VCaP (cell line): ENCODE measurements around the gene CPA2.
"Not testable (repeated sequence)": the region's sequence is repeated elsewhere in the genome, so short reads cannot be mapped to it uniquely, and the experiment has no call there.

Experiments used
- H3K27ac ChIP-seq: fragments of 450-650 bp; 2 replicates; pipeline ENCODE4 v1.5.1; 2017
- CTCF ChIP-seq: fragments of 450-650 bp; conservative IDR thresholded peaks from 2 replicates; pipeline ENCODE4 v1.5.1; 2017; ENCODE audit warnings: mild to moderate bottlenecking, moderate library complexity

Gene CPA2

DNA sequence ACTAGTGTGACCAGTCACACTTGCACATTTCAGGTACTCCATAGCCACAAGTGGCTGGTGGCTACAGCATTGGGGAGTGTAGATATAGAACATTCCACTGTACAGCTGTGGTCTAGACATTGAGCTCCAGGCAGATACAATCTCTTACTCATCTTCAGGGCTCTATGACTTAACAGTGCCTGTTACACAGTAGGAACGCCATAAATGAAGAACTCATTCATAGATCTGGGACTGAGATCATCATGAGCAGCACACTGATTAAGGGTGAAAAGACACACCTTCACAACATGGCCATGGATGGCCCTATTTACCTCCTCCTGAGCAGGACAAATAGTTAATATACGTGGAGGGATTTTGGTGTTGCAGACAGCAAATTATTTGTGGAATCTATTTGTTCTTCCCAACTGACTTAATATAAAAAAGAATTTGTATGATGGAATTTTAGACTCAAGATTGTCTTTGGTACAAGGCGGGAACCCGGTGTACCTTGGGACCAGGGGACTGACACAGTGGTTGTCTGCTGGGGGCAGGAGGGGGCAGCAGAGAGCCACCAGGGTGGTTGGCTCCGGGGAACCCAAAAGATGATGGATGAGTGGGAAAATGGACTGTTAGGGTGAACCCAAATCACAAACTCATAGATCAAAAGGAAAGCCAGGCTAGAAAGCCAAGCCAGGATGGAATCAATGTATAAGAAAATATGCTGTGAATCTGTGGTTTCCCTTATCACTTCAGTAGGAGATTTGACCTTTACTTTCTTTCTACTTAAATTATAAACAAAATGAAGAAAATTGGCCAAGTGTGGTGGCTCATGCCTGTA is 24.3 kb upstream of the CPA2 start:
- H3K27ac ChIP-seq: no peak overlapping the region
- TF ChIP-seq CTCF: peak; percentile 91

- H3K27ac ChIP-seq: not testable (repeated sequence)
Observed at GRCh38 chr7:130243486-130243885, 23.2 kb upstream of the CPA2 start.

DNA sequence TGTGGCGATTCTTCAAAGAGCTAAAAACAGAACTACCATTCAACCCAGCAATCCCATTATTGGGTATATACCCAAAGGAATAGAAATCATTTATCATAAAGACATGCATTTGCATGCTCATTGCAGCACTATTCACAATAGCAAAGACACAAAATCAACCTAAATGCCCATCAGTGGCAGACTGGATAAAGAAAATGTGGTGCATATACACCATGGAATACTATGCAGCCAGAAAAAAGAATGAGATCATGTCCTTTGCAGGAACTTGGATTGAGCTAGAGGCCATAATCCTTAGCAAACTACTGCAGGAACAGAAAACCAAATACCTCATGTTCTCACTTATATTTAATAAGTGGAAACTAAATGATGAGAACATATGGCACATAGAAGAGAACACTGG is 20.2 kb upstream of the CPA2 start:
- not testable (repeated sequence) for H3K27ac ChIP-seq

DNA sequence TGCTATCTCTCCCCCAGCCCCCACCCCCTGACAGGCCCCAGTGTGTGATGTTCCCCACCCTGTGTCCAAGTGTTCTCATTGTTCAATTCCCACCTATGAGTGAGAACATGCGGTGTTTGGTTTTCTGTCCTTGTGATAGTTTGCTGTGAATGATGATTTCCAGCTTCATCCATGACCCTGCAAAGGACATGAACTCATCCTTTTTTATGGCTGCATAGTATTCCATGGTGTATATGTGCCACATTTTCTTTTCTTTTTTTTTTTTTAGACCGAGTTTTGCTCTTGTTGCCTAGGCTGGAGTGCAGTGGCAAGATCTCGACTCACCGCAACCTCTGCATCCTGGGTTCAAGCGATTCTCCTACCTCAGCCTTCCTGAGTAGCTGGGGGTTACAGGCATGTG is 17.8 kb upstream of the CPA2 start:
- H3K27ac ChIP-seq: not testable (repeated sequence)

DNA sequence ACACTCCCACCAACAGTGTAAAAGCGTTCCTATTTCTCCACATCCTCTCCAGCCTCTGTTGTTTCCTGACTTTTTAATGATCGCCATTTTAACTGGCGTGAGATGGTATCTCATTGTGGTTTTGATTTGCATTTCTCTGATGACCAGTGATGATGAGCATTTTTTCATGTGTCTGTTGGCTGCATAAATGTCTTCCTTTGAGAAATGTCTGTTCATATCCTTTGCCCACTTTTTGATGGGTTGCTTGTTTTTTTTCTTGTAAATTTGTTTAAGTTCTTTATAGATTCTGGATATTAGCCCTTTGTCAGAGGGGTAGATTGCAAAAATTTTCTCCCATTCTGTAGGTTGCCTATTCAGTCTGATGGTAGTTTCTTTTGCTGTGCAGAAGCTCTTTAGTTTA is 17.0 kb upstream of the CPA2 start:
- H3K27ac ChIP-seq: not testable (repeated sequence)

DNA sequence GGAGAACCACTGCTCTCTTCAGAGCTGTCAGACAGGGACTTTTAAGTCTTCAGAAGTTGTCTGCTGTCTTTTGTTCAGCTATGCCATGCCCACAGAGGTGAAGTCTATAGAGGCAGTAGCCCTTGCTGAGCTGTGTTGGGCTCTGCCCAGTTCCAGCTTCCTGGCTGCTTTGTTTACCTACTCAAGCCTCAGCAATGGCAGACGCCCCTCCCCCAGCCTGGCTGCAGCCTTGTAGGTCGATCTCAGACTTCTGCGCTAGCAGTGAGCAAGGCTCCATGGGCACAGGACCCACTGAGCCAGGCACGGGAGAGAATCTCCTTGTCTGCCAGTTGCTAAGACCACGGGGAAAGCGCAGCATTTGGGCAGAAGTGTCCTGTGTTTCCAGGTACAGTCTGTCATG is 12.1 kb upstream of the CPA2 start:
- TF ChIP-seq CTCF: no peak

DNA sequence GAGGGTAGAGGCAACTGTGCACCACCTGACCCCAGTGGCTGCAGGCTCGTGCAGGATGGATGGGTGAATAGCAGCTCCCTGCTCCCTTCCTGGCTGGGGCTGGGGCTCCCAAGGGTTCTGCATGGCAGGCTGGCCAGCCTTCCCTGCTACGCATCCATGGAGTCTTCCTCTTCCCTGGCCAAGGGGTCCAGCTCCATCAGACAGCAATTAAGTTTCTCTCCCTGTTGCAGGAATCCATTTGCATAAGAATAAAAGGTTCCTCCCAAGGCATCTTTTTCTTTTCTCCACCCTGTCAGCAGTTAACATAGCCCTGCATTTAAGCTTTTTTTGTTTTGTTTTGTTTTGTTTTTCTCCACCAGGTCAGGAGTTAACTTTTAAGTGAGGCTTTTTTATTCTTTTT is 10.0 kb upstream of the CPA2 start:
- no peak for TF ChIP-seq CTCF
- no peak overlapping the region for H3K27ac ChIP-seq

More for the DNA sequence above, 12.1 kb upstream of the CPA2 start:
- H3K27ac ChIP-seq: no peak overlapping the region

DNA sequence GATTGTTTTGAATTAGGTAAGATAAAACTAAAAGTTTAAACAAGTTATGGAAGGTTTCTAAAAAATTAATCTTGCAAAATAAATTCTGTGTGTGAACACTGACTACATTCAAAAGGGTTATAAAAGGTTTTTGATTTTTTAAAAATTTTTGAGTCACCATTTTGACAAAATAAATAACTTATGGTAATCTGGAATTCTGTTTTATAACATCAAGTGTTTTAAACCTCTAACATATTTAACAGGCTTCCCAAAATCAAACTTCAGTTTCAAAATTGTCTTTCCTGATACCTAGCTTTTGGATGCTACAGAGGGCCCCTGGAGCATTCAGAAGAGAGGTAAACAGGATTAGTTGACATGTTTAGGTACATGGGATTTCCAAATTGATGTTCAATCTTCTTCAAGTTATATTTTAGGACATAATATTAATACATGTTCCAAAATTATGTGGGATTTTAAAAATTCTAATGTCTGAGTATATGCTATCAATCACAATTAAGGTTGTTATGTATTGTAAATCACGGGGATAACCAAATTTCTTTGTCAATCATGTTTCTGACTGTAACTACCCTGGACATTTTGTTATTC is 8.1 kb upstream of the CPA2 start:
- no peak overlapping the region for H3K27ac ChIP-seq
- TF ChIP-seq CTCF: no peak

DNA sequence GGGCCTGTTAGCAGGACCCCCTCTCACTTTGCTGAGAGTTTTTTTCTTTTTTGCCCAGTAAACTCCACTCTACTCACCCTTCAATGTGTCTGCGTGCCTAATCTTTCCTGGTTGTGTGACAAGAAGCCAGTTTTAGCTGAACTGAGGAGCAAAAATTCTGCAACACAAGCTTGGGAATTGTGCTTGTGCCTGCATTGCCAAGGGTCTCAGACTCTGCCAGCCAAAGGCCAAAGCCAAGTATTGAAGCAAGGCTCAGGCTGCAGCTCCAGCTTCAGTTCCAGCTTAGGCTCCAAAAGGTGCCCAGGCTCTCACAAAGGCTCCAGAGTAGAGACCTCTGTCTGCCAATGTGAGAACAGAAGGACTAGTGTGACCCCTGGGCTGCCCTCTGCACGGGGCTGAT is 4.2 kb upstream of the CPA2 start:
- no peak for TF ChIP-seq CTCF
- no peak overlapping the region for H3K27ac ChIP-seq

DNA sequence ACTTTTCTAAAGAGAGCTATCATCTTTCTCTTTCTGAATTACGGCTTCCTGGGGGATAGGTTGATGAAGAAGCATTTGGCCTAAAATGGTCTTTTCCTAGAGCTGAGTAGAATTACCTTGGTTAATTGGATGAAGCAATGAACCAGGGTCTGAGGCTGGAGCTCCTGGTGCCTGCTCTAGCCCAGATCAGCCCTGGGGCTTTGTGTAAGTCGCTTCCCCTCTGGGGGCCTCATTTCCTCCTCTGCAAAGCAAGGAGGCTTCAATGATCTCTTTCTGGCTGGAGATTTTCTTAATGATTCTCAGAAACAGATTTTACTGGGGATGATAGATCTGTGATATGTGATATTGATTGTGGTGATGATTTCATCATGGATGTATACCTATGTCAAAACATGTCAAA is 3.5 kb upstream of the CPA2 start:
- no peak for TF ChIP-seq CTCF
- H3K27ac ChIP-seq: no peak overlapping the region
